Sciatic nerve (tissue), 2 donors: Measurements from ENCODE around the gene PPP1R9A. TPM values are rescaled to one million over a fixed set of nuclear protein-coding genes. Genes with fewer than 3 reads are reported as not detected.

Experiments
- ATAC-seq: fragments of 200-7000 bp; cut with Tn5 transposase; one replicate; pipeline ENCODE4 v1.9.1; 2020; ENCODE audit warnings: mild to moderate bottlenecking, moderate library complexity
- DNase-seq: peaks from one replicate; pipeline ENCODE4 v3.0.0-alpha.2; 2020; ENCODE audit warnings: low spot score
- intact Hi-C: fragments of 100-400 bp; cut with DNase I; formaldehyde crosslinking; loops from one replicate; pipeline ENCODE4 v1.14.2; 2022
- total RNA-seq: library from RNA; stranded (reverse); fragmentation: NEBNext Ultra II Directional; extraction: Animal tissue kit (Norgen Biotek cat#: 25700); gene quantifications from one replicate; pipeline ENCODE4 v1.2.1, GENCODE V29; 2021
- donor health status: DM: no; HTN: no; CAD: no.
- donor health status: DM: no; HTN: no; CAD: no.

The PPP1R9A gene
- total RNA-seq, 1 donor from 2014 or later: 47.9 TPM

DNA sequence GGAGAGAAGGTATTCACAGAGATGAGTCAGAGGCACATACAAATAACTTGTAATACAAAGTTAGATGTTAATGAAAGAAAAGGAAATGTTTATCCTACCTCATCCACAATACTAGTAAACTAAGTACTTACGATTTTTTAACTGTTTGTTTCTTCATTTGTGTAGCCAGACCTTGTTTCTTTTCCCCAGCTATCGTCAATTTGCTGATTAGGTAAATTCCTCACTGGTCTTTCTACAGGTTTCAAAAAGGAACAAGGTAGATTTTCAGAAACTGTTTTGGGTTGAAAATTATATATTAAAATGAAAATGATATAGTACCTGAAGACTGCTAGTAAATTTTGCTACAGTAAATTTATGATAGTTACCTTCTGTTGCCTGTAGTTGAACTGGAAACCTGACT, 360.4 kb downstream of the PPP1R9A start:
- intact Hi-C loops: no loop called here

DNA sequence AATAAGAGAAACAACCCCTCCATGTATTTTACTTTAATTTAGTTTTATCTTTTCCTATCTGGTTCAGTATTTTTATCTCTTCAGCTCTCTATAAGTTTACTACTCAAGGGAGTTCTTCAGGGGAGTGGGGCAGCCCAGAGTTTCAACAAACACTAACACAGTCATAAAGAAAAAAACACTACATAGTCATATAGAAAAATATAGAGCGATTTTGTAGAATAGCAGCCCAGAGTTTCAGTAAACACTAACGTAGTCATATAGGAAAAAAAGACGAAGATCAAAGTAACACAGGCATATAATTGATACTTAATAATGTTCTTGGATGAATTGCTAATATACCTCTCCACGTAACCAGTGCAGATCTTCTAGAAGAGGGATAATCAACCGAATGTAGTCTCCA, 362.2 kb downstream of the PPP1R9A start:
- no peak for ATAC-seq
- DNase-seq: no peak
- intact Hi-C loops: no loop called here

More for the DNA sequence above, 360.4 kb downstream of the PPP1R9A start:
- DNase-seq (no peak), ATAC-seq (no peak)

- DNase-seq: no peak
- intact Hi-C loops: no loop called here
- no peak for ATAC-seq
Measured at GRCh38 chr7:95276114-95276513, 368.7 kb downstream of the PPP1R9A start.

GRCh38 chr7:95279417-95279816, 372.0 kb downstream of the PPP1R9A start:
- DNase-seq: no peak
- intact Hi-C loops: no loop called here
- ATAC-seq: no peak

DNA sequence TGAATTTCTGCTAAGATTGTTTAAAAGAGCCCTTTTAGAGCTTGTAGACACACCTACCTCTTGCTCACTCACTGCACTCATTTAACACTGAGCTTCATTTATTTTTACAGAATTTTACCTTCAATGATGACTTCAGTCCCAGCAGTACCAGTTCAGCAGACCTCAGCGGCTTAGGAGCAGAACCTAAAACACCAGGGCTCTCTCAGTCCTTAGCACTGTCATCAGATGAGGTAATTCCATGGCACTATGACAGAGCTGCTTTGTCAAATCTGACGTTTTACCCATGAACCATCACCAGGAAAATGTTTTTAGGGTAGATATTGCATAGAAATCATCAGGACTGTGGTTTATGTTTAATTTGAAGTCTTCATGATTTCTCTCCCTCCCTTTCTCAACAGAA, 378.7 kb downstream of the PPP1R9A start:
- ATAC-seq (no peak), DNase-seq (no peak)
- intact Hi-C loops: no loop called here

DNA sequence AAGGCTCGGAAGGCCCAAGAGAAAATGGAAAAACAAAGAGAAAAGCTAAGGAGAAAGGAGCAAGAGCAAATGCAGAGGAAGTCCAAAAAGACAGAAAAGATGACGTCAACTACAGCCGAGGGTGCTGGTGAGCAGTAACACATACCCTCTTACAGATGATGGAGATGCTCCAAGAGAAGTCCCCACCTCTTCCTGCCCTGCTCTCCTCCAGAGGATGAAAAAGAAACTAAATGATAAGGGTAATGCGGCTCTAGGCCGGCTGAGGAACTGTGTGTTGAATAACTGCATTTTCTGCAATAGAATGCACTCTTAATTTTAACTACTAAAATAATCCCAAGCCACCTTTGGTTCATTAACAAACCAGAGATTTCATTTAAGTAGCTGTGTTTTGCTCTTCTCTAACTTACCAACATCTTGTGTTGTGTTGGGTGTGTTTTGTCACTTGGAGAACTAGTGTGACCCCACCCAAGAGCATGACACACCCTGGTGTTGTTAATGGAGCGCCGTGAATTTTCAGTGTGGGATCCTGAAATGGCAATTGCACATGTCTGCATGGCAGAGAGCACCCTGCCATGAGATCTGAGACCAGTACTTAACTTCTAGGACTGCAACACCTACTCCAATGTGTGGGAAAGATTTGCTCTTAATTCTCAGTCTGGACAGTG, 382.9 kb downstream of the PPP1R9A start:
- intact Hi-C loops: no loop called here
- ATAC-seq: no peak
- no peak for DNase-seq

- no peak for ATAC-seq
- intact Hi-C loops: no loop called here
- no peak for DNase-seq
Measured at GRCh38 chr7:95295397-95295796, 388.0 kb downstream of the PPP1R9A start.

GRCh38 chr7:95296456-95296855, 389.1 kb downstream of the PPP1R9A start:
- ATAC-seq (no peak), DNase-seq (no peak)

DNA sequence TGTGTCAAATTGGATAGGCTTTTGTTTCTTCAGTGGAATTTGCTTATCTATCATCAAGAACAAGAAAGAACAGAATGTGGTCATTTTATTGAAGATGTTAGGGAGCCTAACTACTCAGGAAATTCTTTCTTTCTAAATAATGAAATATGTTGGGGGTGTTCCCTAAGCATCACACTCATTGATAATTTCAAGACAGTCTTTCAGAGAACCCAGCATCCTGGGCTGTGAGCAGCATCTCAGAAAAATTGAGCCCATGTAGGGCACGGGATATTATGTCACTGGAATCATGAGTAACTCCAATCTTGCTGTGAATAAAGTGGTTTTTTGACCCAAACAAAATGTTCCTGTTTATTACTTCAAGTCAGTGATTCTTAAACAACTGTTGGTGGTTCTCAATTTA, 389.6 kb downstream of the PPP1R9A start:
- intact Hi-C loops: no loop called here
- DNase-seq (no peak), ATAC-seq (no peak)

More at GRCh38 chr7:95296456-95296855, 389.1 kb downstream of the PPP1R9A start:
- intact Hi-C loops: no loop called here

DNA sequence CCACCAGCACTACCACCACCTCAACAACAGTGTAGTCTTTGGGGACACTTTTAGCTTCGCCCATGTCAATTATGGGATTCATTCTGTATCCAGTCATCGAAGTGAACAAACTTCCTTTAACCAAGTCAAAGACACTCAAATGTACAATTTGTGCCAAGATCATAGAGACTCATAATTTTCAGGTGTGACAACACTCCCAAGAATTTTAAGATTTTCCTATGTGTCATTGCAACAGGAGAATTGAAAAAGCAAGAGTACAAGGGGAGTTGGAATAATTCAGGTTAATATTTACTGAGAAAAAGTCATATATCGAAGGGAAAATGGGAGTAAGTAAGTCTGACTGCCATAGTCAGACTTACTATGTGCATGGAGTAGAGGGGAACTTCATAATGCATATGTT, 390.7 kb downstream of the PPP1R9A start:
- ATAC-seq (no peak), DNase-seq (no peak)
- intact Hi-C loops: loop anchor here (2.0 kb wide), 1 partner anchor 15 kb away; no protein-coding TSS in a partner anchor

- no peak for ATAC-seq
- intact Hi-C loops: no loop called here
Measured at GRCh38 chr7:95303013-95303905, 395.9 kb downstream of the PPP1R9A start.

GRCh38 chr7:95304990-95305389, 397.6 kb downstream of the PPP1R9A start:
- DNase-seq: no peak
- no peak for ATAC-seq
- intact Hi-C loops: no loop called here

More at GRCh38 chr7:95303013-95303905, 395.9 kb downstream of the PPP1R9A start:
- no peak for DNase-seq

DNA sequence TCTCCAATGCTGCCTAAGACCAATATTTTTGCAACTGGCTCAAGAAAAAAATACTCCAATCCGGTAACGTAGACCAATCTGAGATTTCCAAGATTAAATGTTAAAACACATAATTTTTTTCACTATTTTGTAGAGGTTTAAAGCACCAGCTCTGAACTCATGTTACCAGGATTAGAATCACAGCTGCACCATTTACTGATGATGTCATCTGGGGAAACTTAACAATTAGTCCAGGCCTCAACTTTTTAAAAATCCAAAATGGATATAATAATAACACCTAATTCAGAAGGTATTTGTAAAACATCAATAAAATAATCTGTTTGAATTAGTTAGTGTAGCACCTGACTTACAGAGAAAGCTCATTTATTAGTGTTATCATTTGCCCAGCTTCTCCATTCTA, 402.6 kb downstream of the PPP1R9A start:
- intact Hi-C loops: no loop called here
- DNase-seq: no peak
- no peak for ATAC-seq

DNA sequence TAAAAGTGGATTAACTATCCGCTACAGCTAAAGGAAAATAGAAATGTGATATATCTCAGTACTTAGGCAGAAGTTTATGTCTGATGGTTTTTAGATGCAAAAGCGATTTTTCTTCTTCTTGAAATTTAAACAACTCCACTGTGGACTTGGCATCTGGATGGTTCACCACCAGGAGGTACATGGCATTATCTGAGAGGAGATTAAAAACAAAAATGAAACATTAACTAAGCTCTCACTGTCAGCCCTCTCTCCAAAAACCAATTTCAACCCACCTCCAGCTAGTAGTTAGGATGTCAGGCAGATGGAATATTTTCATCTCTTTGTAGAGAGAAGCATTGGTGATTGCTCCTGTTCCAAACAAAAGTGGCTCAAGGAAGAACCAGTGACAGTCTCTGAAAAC, 404.0 kb downstream of the PPP1R9A start:
- DNase-seq: no peak
- ATAC-seq: no peak
- intact Hi-C loops: no loop called here

- intact Hi-C loops: loop anchor here (2.0 kb wide), 1 partner anchor 14 kb away; no protein-coding TSS in a partner anchor
- DNase-seq: no peak
- no peak for ATAC-seq
Measured at GRCh38 chr7:95312561-95312960, 405.2 kb downstream of the PPP1R9A start.

GRCh38 chr7:95316588-95316987, 409.2 kb downstream of the PPP1R9A start:
- intact Hi-C loops: no loop called here
- ATAC-seq: no peak
- DNase-seq: no peak

DNA sequence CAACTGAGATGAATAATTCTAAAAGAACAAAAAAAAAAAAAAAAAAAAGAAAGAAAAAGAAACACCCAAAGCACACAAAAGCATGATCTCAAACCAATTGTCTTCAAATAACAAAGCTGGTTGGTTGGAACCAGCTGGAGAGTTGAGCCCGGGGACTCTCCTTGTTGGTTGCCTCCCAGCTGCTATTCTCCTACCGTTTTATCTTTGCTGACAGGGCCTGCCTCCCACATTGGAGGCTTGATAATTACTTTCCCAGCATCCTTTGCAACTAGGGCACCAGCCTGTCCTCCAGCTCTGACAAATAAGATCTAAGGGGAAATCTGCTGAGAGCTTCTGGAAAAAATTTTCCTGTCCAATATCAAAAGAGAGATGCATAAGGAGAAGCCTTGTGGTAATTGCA, 410.2 kb downstream of the PPP1R9A start:
- no peak for ATAC-seq

DNA sequence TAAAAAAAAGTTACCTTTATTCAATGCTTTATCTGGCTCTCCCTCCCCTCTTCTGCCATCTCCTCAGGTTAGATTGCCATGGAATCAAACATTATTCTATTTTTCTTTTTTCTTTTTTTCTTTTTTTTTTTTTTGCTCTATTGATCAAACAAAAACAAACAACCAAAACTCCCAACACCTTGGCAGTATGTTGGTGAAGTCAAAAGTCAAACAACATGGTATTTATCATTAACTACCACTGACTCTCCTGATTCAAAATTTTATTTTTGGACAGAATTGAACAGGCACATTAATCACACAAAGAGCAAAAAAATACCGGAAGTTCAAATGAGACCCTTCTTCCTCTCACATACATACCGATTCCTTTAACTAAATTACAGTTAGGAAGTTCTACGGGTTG, 410.6 kb downstream of the PPP1R9A start:
- intact Hi-C loops: no loop called here
- DNase-seq: no peak
- no peak for ATAC-seq

More for the DNA sequence above, 410.2 kb downstream of the PPP1R9A start:
- DNase-seq: no peak
- intact Hi-C loops: no loop called here

GRCh38 chr7:95318501-95319100, 411.2 kb downstream of the PPP1R9A start:
- no peak for DNase-seq
- ATAC-seq: no peak
- intact Hi-C loops: no loop called here

GRCh38 chr7:95319570-95319969, 412.2 kb downstream of the PPP1R9A start:
- ATAC-seq: no peak
- no peak for DNase-seq
- intact Hi-C loops: no loop called here
